ENCODE results near the gene TF.

TF gene

DNA sequence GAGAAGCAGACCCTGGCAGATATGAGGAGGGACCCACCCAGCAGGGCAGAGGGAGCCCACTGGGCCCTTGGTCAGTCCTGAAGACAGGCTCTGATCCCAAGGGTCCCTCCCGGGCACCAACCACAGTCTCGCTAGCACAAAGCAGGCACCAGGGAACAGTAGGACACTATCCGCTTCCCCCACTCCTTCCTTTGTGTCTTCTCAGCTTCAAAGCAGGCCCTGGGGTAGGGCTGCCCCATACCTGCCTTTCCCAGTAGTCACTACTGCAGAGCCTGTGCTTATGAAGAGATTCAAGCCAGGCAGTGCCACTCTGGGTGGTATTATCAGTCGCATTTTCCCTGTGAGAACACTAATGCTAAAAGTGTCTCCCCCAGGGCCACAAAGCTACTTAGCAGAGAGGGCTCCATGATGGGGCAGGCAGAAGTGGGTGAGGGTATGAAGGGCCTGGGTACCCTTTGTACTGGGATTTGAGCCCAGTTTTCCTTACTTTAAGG is 92.2 kb downstream of the TF start:
- DNase-seq, result no peak

DNA sequence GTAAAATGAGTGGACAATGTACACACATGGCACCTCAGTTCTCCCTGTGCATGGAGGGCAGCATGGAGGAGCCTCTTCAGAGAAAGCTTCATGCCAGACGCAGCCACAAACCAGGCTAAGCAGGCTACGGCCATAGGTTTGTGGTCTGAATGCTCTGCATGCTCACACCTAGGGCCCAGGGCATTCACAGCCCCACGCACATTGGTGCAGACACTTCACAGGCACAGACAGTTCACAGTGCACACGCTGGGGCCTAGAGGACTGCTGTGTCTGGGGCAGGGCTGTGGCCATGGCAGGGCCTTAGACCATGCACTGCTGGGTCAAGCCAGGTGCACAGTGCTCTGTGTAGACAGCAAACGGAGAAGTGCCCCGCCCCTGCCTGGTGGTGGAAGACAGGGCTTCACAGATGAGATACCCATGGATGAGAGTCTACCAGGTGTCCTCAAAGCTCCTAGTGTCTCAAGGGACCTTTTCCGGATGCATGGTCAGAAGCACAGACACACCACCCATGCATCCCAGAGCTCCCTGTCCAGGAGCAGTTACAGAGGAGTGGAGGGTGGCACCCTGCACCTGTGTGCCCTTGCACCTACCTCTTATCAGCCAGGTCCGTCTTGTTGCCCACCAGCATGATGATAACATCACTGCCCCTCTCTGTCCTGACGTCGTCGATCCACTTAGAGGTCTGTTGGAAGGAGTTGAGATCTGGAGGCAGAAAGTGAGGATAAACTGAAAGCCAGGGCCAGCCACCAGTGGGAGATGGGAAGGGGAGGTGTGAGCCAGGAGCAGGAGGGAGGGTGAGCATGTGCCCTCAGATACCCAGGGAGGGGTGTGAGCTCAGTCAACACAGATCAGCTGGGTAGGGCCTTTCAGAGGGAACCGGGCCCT is 93.0 kb downstream of the TF start:
- DNase-seq, result no peak

DNA sequence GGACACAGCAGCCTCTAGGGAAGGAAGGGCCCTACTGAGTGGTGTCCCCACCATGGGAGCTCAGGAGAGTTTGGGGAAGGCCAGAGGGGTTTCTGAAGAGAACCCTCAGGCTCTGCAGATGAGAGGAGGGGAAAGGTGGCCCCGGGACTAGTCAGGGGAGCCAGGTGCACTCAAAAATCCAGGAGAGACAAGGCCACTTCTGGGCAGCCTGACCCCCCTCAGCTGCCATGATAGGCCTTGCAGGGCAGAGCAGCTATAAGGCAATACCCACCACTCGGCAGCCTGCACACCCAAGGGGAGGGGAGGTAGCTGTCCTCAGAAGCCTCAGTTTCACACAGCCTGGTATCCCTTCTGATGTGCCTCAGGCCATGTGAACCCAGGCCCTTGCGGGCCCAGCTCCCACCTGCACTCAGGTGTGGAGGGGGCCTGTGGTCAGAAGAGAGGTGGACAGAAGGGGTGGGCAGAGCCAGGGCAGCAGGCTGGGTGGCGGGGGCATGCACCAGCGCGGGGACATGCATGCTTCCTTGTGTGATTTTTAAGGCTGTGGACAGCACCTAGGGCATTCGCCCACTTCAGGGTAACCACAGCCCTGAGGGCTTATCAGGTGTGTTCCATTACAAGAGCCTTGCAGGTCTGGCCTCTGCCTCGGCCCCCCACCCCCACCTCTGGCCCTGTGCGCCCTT is 94.0 kb downstream of the TF start:
- no peak for DNase-seq

DNA sequence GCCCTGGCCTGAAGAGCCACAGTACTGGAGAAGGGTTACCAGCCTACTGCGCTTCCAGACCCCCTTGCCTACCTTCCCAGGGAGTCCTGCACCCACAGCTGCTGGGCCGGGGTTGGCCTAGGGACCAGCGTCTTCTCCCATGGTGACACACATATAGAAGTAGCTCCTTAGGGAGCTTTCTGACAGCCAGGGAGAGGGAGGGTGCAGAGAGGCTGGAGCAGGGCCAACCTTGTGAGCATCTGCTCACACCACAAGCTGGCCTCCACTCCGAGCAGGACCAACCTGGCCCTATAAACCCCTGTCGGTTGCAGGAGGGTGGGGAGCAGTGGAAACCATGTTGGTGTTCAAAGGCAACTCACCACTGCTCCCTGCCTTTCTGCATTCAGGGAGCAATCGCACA is 94.6 kb downstream of the TF start:
- DNase-seq, result no peak

DNA sequence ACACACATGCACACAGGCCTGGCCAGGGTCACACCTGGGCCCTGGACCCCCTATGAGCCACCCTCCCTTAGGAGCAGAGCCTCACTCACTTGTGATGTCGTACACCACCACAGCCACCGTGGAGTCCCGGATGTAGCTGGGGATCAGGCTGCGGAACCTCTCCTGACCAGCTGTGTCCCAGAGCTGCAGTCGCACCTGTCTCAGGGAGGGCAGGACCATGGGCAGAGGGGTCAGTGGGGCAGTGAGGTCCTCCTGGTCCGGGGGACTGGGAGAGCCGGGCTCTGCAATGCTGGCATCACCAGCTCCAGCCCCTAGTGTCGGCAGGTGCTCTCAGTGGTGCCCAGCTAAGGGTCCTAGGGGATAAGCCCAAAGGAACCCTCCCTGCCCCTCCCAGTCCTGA is 95.0 kb downstream of the TF start:
- DNase-seq, result no peak

DNA sequence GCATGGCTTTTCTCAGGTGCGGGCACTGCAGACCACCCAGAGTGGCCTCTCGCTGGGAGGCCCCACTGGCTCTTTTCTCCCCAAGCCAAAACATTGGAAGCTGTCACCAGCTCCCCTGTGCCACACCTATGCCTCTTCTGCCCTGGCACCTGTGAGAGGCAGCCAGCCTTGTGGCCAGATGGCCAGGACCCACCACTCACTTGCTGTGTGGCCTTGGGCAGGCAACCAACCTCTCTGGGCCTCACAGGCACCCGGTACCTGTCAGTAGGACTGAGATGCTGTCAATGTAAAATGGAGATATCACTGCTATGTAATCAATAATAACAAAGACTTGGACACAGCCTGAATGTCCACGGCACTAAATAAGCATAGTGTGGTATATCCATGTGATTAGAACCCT is 96.0 kb downstream of the TF start:
- no peak for DNase-seq

DNA sequence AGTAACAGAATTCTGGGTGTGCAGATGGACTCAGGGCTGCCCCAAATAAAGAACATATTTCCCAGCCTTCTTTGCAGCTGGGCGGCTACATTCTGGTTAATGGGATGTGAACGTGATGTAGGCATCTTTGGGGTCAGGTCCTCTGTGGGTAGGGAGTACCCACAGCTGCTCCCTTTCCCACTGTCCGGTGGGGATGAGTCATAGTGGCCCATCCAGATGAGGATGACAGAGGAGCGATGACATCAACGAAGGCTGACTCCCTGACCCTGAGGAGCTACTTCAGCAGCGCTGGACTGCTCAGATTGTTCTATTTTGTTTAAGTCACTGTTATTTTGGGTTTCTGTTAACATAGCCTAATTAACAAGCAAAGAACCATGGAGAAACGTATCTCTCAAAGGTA is 97.4 kb downstream of the TF start:
- no peak for DNase-seq

DNA sequence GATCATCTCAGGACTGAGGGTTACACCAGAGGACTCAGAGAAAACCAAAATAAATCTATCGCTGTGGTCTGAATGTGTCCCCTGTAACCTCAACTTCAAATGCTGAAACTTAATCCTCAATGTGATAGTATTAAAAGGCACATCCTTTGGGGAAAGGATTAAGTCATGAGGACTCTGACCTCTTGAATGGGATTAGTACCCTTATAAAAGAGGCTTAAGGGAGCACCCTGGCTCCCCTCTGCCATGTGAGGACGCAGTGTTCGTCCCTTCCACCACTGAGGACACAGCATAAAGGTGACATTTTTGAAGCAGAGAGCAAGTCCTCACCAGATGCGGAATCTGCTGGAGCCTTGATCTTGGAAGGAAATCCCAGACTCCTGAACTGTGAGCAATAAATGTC is 98.9 kb downstream of the TF start:
- DNase-seq, result no peak

Data from CD4-positive, alpha-beta T cell treated with Interleukin-1 beta for 1 hour (primary cell).